Hepatocyte (in vitro differentiated cells): ENCODE results near the gene RIT2.

Experiments
- CTCF ChIP-seq: fragments of 200-600 bp; sonication (generic); IDR thresholded peaks from 2 replicates; pipeline ENCODE4 v1.5.1; 2016; ENCODE audit warnings: antibody characterized with exemption, mild to moderate bottlenecking; ENCODE audit not compliant: poor library complexity
- EZH2 ChIP-seq: fragments of 200-600 bp; sonication (generic); IDR thresholded peaks from 2 replicates; pipeline ENCODE4 v1.6.1; 2016; ENCODE audit warnings: antibody characterized with exemption, mild to moderate bottlenecking, borderline replicate concordance
- EZH2phosphoT487 ChIP-seq: fragments of 200-600 bp; sonication (generic); IDR thresholded peaks from one replicate; pipeline ENCODE4 v1.6.1; 2018; ENCODE audit warnings: antibody characterized with exemption, mild to moderate bottlenecking, low read depth, moderate library complexity; ENCODE audit not compliant: unreplicated experiment, severe bottlenecking

GRCh38 chr18:42920621-42921020 is 194.9 kb downstream of the RIT2 start:
- no peak for TF ChIP-seq CTCF
- TF ChIP-seq EZH2 = no peak
- TF ChIP-seq EZH2phosphoT487 = no peak
